Lower leg skin (tissue), 3 donors: ENCODE data around the gene MMP7.

Source experiments
- POLR2A ChIP-seq, 2 donors: fragments of 450-650 bp; IDR thresholded peaks; one replicate each; pipeline ENCODE4 v1.6.1; 2016 to 2017; ENCODE audit warnings: antibody characterized with exemption in 2 of 2, mild to moderate bottlenecking in 1 of 2, moderate library complexity in 1 of 2
- TF ChIP-seq, protein P1 (sequence below), 3 donors: fragments of 450-650 bp; IDR thresholded peaks; one replicate each; pipeline ENCODE4 v1.5.1; 2016; ENCODE audit warnings: antibody characterized with exemption in 3 of 3, mild to moderate bottlenecking in 3 of 3, moderate library complexity in 2 of 3

DNA sequence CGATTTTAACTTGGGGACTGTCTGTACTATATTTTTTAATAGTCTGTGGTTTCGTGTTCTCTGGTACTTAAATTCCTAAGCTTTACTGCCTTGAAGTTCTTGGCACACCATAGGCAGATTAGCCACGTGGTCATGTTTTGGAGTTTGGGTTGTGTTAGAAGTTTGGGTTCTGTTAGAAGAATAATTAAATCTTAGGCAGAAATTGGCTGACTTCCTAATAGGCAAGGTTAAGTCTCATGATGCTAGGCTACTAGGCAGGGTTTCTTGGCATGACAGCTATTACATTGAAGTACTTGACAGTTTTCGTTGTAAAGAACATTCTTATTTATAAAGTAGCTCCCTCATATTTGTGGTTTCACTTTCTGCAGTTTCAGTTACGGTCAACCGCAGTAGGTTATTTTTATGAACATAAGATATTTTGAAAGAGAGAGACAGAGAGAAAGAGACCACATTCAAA, 30.0 kb upstream of the MMP7 start:
- TF ChIP-seq, protein P1, sequence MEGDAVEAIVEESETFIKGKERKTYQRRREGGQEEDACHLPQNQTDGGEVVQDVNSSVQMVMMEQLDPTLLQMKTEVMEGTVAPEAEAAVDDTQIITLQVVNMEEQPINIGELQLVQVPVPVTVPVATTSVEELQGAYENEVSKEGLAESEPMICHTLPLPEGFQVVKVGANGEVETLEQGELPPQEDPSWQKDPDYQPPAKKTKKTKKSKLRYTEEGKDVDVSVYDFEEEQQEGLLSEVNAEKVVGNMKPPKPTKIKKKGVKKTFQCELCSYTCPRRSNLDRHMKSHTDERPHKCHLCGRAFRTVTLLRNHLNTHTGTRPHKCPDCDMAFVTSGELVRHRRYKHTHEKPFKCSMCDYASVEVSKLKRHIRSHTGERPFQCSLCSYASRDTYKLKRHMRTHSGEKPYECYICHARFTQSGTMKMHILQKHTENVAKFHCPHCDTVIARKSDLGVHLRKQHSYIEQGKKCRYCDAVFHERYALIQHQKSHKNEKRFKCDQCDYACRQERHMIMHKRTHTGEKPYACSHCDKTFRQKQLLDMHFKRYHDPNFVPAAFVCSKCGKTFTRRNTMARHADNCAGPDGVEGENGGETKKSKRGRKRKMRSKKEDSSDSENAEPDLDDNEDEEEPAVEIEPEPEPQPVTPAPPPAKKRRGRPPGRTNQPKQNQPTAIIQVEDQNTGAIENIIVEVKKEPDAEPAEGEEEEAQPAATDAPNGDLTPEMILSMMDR (IDR thresholded peaks at IDR 0.05): no peak
- no peak for TF ChIP-seq POLR2A (IDR thresholded peaks at IDR 0.05)
